Kidney tubule cell (primary cell): Measurements from ENCODE around the gene C1orf105.
"Not testable (repeated sequence)": the region's sequence is repeated elsewhere in the genome, so short reads cannot be mapped to it uniquely, and the experiment has no call there.

ENCODE experiments used
- DNase-seq: peaks from one replicate; pipeline ENCODE4 v3.0.0-alpha.2; 2018; ENCODE audit warnings: low spot score

The C1orf105 gene

DNA sequence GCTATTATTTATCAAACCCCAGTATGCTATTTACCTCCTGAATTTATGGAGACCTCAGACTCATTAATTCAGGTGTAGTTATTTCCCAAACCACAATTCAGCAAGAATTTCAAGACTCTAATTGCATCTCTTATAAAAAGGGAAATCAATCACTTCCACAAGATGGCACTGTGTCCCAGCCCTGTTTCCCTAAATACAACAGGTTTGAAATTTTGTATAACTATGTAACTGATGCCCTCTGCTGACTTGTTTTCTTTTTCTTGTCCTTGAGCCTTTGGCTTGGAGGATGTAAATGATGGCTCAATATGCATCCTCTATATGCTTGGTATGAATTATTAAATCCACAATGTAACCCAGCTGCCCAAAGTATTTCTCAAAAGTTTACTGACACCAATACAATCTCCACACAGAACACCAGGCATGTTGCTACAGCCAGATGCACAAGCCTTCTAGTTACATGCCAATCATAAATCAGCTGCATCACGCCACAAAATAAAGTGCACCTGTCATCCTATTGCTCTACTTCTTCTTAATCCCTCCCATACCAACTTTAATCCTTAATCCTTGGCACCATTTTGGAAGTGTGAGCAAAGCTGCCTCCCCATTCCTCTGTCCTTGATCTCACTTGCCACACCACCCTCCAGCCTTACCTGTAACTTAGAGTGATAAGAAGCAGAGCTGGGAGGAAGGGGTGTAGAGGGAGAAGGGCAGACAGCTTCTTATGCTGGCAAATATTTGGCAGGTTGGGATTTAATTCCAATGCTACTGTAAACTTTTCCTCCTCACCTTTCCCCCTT lies 9.0 kb downstream of the C1orf105 start:
- peak; percentile 77 for DNase-seq

DNA sequence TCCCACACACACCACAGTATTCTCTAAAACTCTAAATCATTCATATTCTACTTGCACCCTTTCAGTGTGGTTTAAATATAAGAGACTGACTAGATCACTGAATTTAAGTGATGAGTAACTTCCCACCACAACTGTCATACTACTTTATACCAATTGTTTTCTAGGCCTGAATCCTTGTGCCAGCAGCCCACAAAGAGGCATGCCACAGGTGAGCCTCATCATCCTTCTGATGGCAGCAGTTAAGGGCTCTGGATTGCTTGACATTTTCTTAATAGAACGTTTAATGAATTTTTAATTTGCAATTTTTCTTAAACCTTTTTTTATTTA lies 9.6 kb downstream of the C1orf105 start:
- DNase-seq: no peak

DNA sequence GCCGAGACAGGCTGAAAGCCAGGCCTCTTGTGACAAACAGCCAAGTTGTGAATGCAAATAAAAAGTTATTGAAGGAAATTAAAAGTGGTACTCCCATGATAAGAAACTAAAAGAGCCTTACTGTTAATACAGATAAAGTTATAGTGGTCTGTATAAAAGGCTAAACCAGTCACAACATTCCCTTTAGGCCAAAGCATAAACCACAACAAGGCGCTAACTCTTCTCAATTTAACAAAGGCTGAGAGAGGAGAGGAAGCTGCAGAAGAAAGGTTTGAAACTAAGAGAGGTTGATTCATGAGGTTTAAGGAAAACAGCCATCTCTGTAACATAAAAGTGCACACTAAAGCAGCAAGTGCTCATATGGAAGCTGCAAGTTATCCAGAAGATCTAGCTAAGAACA lies 10.7 kb downstream of the C1orf105 start:
- no peak for DNase-seq

DNA sequence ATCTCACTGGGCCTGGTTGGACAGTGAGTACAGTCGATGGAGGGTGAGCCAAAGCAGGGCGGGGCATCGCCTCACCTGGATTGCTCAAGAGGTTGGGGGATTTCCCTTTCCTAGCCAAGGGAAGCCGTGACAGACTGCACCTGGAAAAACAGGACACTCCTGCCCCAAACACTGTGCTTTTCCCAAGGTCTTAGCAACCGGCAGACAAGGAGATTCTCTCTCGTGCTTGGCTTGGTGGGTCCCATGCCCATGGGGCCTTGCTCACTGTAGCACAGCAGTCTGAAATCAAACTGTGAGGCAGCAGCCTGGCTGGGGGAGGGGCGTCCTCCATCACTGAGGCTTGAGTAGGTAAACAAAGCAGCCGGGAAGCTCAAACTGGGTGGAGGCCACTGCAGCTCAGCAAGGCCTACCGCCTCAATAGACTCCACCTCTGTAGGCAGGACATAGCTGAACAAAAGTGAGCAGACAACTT lies 11.3 kb downstream of the C1orf105 start:
- peak; percentile 41 for DNase-seq

DNA sequence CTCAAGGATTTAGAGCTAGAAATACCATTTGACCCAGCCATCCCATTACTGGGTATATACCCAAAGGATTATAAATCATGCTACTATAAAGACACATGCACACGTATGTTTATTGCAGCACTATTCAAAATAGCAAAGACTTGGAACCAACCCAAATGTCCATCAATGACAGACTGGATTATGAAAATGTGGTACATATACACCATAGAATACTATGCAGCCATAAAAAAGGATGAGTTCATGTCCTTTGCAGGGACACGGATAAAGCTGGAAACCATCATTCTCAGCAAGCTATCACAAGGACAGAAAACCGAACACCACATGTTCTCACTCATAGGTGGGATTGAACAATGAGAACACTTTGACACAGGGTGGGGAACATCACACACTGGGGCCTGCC lies 16.7 kb downstream of the C1orf105 start:
- DNase-seq: not testable (repeated sequence)

DNA sequence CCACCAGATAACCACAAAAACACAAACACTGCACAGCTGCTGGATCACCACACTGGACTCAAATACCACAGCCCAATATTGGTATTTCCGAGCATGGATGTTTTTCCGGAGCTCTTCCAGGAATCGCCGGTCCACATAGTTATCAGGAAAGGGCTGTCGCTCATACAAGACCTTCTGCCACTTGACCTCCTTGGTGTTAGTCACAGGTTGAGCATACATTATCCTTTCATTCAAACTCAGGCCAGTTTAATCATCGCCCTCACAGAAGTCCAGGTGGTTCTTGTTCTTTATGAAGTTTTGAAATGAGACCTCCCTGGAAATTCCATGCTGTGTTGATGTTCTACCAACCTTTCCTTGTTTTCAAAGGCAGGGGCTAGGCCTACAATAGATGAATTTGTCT lies 21.9 kb downstream of the C1orf105 start:
- DNase-seq: peak; percentile 26

DNA sequence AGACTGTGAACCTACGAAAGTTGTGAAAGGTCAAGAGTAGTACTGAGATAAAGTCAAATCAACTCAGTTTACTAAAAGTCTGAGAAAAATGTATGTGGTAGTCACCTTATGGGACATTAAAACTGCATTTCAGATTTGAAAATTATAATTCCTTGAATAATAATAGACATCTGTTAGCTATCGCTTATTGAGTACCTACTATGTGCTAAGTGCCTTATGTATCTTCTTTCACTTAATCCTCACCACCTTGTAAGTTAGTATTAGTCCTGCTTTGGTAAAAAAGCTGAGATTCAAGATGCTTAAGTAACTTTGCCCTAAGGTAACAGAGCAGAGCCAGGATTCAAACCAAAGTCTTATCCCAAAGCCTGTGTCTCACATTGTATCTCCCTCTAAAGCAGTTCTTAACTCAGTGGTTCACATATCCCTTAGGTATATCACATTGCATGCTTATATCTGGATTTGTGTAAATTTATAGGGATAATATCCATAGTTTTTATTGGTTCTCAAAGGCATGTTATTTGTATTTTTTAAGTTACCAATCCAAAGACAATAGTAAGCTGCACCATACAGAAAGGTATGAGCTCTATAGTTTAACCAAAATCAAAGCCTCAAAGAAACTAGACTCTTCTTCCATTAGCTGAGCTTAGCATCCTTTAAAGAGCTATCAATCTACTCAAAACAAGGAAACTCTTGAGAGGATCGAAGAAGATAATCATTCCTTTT lies 22.5 kb downstream of the C1orf105 start:
- no peak for DNase-seq

DNA sequence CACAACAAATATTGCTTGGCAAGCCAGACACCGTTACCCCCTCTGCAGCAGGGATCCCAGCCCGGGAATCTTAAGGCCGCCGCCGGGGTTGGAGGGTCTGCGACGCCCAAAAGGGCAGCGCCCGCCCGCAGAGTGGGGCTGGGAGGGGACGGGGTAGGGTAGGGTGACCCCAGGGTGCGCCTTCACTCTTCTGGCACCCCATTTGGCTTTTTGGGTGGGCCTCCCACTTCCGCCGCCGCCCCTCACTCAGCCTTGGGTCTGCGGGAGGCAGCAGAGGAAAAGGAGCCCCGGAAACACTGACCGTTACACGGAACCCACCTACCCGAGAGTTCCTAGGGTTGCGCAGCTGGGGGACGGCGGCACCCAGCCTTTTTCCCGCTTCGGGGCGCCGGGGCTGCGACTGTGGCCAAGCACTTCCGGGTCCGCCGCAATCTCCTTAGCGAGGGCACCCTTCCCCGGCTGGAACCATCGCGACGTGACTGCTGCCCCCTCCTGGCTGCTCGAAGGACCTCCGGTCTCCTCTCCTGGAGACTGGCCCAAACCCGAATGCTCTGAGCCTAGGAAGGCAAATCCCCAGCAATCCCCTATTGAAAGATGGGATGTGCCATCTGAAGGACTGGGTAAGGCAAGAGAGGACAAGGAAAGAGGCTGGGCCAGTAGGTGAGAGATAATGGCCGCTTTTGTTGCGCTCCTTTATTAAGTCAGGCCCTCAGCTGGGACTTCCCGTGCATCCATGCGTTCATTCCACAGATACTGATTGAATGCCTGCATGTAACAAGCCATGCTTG lies 23.4 kb downstream of the C1orf105 start, which contains the start of gene PIGC:
PIGC (minus strand) TSS at position 404 of the 788 bp plus-strand sequence. CDS start 1,447 bp downstream, outside the sequence.
- DNase-seq: peak; percentile 88

DNA sequence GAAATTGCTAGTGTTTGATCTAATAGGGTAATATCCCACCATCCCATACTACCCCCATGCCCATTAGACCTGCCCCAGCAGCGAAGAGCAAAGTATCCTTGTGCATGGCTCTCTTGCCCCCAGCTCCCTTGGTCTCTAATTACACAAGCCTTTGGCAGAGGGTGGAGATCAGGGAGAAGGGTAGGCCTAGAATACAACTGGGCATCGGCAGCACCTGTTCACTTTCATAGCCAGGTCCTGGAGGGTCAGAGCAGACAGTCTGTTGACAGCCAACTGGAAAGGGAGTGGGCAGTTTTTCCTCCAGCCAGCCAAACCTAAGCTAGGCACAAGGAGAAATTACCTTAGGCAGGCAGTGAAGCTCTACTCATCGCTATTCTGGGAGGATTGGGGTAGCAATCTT lies 26.1 kb downstream of the C1orf105 start:
- DNase-seq: no peak

DNA sequence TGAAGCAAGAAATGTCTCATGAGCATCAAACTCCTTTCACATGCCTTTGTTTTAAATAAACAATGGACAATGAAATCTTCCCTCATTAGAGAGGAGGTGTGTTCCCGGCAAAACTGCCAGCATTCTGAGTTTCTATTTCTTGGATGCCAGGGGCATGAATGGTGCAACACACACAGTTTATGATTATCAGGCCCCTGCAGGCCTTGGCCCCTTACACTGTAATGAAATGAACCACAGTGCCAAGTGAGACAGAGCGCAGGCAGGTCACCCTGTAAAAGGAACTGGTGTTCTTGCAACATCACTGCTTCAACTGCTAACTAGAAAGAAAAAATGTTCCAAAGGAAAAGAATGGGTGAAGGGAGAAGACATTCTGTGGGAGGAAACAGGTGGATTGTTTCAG lies 27.2 kb downstream of the C1orf105 start:
- peak; percentile 39 for DNase-seq

DNA sequence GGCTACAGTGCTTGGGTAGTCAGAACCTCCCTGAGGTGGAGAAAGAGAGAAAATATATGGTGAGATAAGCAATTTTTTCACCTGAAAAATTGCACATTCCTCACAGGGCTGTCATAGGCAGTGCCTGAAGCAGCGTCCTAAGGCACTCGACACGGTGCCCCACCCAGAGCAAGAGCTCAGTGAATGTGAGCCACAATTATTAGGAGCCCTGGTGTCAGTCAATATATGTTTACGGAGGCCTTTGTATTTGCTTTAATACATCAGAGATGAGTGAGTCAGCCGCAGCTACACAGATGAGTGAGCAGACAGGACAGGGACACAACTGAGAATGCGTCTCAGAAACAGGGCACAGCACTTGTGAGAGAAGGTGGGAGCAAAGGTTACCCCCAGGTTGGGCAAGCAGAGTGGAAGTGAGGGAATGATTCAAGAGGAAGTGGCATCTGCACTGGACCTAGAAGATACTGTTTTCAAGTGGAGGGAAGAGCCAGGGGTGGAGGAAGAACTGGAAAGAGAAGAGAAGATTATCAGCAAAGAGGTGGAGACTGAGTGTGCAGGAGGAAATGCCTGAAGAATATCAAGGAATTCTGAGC lies 28.6 kb downstream of the C1orf105 start:
- peak; percentile 97 for DNase-seq

DNA sequence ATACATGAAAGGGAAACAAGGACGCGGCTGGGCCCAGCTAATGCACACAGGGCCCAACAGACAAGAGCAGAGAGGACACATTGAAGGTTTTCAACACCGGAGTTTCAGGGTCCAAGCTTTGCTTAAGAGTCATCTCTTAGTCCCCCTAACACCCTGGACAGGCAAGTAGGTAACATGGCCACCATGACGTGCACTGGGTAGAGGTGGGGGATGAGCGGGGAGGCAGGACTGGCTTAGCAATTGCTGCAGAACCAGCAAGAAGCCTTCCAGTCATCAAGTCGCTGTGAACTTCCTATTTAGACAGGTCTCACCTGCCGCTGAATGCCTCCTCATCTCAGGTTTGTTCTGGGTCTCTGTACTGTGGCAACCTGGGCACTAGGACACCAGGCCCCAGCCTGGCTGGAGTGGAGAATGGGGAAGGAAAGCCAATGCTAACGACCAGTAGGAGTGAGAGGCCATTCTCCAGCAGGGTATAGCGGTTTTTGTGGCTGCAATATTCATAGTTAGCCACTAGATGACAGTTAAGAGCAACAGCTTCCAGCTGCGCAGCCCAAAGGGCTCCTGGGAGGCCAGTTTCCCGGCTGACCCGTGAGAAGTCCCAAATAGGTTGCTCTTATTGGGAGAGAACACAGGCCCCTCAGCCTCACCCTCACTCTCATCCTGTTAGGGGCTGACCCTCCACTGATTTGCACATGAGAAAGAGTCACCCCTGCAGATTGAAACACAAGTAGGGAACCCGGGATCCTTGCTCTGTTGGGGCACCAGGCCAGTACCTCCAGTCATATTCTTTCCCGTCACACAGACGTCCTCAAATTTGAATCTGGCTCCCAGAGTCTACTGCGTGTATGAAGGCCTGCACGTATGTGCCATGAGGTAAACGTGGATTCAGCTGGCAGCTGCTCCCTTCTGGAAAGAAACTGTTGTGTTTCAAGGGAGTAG lies 29.4 kb downstream of the C1orf105 start:
- peak; percentile 77 for DNase-seq

DNA sequence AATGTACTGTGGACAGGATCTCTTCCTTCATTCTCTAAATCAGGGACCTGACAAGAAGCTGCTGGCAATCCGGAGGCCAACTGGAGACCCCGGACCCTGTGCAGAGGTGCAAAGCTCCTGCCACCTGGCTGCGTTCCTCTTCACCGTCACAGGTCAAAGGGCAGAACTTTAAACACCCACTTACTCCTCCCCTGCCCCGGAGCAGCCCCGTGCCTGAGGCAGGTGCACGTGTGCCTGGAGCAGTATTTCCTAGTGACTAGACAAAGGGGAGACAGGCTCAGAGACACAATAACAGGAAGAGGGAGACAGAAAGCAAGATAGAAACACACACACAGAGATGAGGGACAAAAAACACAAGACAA lies 30.0 kb downstream of the C1orf105 start:
- DNase-seq: peak; percentile 60

DNA sequence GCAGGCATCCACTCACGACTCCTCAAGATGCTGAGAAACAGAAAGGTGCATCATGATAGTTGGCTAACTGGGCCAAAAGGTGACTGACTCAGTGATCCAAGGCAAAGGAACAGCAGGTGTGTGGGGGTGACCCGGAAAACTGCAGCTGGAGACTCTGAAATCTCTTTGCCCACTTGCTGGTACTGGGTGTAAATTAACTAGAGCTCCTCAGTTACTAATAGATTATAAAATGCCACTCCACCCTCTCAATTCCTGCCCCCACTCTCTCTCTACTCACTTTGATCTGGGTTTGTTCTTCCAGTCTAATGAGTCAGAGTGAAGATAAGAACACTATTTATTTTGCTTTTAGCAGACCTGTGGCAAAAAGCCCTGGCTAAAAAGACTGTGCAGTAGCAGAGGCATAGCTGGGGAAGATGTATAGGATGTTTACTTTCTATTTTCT lies 30.5 kb downstream of the C1orf105 start:
- peak; percentile 87 for DNase-seq

DNA sequence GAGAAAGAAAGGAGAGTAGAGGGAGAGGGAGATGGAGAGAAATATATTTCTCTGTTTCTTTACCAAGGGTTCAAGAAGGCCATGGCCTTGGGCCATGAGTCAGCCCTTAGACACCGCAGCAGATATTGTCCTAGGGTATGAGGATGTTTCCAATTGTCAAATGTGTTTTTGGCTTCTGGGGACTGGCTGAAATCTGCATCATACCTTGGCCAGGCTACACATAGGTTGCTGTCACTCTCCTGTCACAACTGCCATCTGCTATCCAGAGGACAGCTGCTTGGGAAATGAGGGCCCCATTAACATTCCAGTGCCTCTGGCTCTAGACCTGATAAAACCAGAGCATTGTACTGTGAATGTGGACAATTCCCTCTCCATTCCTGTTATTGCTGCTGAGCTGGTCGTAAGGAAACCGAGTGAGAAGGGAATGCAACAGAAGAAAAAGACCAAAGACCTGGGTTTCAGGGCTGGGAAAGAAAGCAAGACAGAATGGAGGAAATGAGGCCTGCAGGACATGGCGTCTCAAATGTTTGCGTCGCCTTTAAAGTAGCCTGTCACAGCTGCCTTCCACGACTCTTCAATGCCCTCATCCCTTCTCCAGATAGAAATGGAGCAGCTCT lies 32.2 kb downstream of the C1orf105 start:
- DNase-seq: no peak

DNA sequence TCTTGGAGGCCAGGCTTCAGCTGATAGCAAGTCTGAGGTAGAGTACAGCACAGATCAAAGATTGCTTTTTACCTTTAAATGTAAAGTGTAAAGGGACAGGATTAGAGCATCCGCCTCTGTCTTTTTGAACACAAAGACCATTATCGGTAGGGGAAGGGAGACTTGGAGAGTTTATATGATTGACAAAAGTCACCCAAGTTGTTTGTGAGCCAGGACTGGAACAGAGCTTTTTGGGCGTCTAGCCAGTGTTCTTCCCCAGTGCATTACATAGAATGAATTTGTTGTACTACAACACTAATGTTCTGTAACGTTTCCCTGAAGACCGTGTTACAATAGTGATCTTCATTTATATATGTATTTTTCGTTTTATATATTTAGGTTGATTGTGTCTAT lies 32.7 kb downstream of the C1orf105 start:
- no peak for DNase-seq

DNA sequence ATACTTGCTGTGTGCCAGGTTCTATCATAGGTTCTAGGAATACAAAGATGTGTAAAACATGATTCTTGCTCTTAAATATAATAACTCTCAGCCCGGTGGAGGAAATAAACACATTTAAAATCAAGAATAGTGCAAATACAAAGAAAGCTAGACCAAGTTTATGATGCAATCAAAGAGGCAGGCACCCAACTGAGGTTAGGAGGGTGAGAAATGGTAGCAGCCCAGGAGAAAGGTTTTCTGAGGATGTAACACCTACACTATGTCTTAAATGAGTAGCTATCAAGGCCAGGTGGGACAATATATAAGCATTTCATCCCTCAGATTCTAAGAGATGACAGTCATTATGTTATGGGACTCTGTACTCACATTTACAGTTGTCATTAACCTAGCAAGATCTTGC lies 33.1 kb downstream of the C1orf105 start:
- no peak for DNase-seq

DNA sequence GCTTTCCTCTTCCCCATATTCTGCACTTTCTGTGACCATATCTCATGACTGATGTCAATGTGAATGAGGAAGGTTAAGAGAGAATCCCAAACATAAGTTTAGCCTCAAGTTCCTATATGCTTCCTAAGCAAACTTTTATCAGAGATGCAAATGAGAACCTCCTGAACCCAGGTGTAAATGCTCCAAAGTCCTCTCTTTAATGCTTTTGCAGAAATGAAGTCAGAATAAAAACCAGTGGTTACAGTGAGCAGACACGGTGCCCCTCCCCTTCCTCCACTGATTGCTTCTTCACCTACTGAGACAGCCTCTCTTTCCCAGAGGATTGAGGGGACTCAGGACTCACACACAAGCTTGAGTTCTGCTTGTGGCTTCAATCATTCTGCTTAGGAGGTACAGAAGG lies 35.0 kb downstream of the C1orf105 start:
- DNase-seq: no peak

DNA sequence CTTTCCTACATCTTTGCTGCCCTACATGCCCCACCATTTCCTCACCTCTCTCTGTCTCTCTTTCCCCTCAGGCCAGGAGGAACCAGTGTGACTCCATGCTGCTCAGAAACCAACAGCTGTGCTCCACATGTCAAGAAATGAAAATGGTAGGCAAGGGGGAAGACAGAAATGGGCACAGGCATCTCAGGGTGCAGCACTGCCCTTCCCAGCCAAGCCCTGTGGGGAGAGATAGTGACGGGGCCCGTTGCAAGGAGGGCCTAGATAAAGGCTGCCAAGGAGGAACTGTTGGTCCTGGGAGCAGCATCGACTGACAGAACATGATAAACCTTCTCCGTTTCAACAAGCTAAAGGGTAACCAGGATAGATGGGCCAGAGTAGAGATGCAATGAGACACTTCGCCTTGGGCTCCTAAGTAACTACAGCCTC lies 35.9 kb downstream of the C1orf105 start:
- no peak for DNase-seq

DNA sequence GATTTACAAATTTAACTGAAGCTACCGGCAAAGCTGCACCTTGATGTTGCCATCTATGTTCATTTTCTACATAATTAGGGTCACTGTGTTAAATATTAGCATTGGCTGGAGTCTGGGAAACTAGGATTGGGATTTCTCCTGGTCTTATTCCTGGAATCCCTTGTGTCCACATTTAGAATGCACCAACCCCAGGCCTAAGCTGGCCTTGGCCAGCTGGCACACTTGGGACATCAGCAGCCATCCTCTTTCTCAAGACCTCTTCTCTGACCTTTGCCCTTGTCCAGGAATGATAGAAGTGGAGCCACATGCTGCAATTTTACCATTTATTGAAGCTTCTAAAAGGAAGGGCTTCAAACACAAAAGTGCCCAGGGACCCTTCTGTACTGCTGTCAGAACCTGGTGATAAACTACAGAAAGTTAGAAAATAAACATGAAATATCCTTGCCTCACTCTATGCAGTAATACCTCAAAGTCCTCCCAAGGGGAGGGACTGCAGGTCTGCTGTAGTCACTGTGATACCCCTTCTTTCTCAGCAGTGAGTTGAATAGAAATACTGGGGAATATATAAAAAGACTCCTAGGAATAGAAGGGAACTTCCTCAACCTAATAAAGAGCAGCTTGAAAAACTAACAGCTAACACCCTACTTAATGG lies 37.1 kb downstream of the C1orf105 start:
- no peak for DNase-seq
